Measurements from ENCODE around the gene NXPH1. TPM values are rescaled to one million over a fixed set of nuclear protein-coding genes. Genes with fewer than 3 reads are reported as not detected.

The NXPH1 gene
- total and polyA plus RNA-seq, 10 donors, result not detected

- H3K27me3 ChIP-seq (replicated peaks in 1 of 7), result peaks cover 3 to 91% (median 61%) of the 10 kb centered on the region in 7 donors
- no peak overlapping the region for H3K27ac ChIP-seq
- H3K4me3 ChIP-seq, result peak overlapping the region in 1 of 8 donors; percentile 45
- WGBS, 5 donors, result 8 to 10% (median 8%) methylated on average over 48 to 49 of the region's 49 CpGs
- TF ChIP-seq POLR2AphosphoS5 (IDR thresholded peaks at IDR 0.05), result no peak
- TF ChIP-seq CTCF (IDR thresholded peaks at IDR 0.05 in 8 of 11, conservative IDR thresholded peaks at IDR 0.05 in 3 of 11), result no peak
- no peak for TF ChIP-seq POLR2A (IDR thresholded peaks at IDR 0.05)
- peaks cover 0 to 23% (median 0%) of the 10 kb centered on the region in 8 donors for H3K9me3 ChIP-seq
- intact Hi-C loops (cut with DNase I; ENCODE audit: low total_unique reads), result no loop called here
- no peak for DNase-seq
- H3K4me1 ChIP-seq, result peaks cover 0 to 16% (median 5%) of the 10 kb centered on the region in 6 donors
- no peaks in the 10 kb centered on the region for H3K36me3 ChIP-seq
Observed at GRCh38 chr7:8443576-8444467, 10.4 kb downstream of the NXPH1 start.

GRCh38 chr7:8444468-8444769 lies 11.0 kb downstream of the NXPH1 start:
- intact Hi-C loops (cut with DNase I; ENCODE audit: low total_unique reads), result no loop called here

GRCh38 chr7:8453535-8453934 lies 20.1 kb downstream of the NXPH1 start:
- intact Hi-C loops (cut with DNase I; ENCODE audit: low total_unique reads), result no loop called here
- TF ChIP-seq POLR2A (IDR thresholded peaks at IDR 0.05) (no peak), POLR2AphosphoS5 (IDR thresholded peaks at IDR 0.05) (no peak), CTCF (IDR thresholded peaks at IDR 0.05 in 8 of 11, conservative IDR thresholded peaks at IDR 0.05 in 3 of 11) (no peak)
- DNase-seq, result no peak
- H3K4me3 ChIP-seq, result no peak overlapping the region
- H3K27ac ChIP-seq, result no peak overlapping the region
- no peaks in the 10 kb centered on the region for H3K4me1 ChIP-seq
- H3K27me3 ChIP-seq (replicated peaks in 1 of 7), result peaks cover 0 to 1% (median 0%) of the 10 kb centered on the region in 7 donors
- WGBS, 5 donors, result 52 to 72% (median 67%) methylated on average over 1 of the region's 1 CpG
- no peaks in the 10 kb centered on the region for H3K36me3 ChIP-seq
- peaks cover 0 to 8% (median 2%) of the 10 kb centered on the region in 8 donors for H3K9me3 ChIP-seq

More at GRCh38 chr7:8444468-8444769, 11.0 kb downstream of the NXPH1 start:
- H3K27ac ChIP-seq, result no peak overlapping the region
- no peak for TF ChIP-seq POLR2AphosphoS5 (IDR thresholded peaks at IDR 0.05)
- TF ChIP-seq POLR2A (IDR thresholded peaks at IDR 0.05), result no peak
- TF ChIP-seq CTCF (IDR thresholded peaks at IDR 0.05 in 8 of 11, conservative IDR thresholded peaks at IDR 0.05 in 3 of 11), result no peak
- peaks cover 0 to 23% (median 0%) of the 10 kb centered on the region in 8 donors for H3K9me3 ChIP-seq
- H3K27me3 ChIP-seq (replicated peaks in 1 of 7), result peaks cover 3 to 85% (median 55%) of the 10 kb centered on the region in 7 donors
- DNase-seq, result peak; percentile 39
- no peaks in the 10 kb centered on the region for H3K36me3 ChIP-seq
- no peak overlapping the region for H3K4me3 ChIP-seq
- 35 to 50% (median 44%) methylated on average over 7 of the region's 7 CpGs for WGBS, 5 donors
- peaks cover 0 to 16% (median 5%) of the 10 kb centered on the region in 6 donors for H3K4me1 ChIP-seq

- no peak for TF ChIP-seq CTCF (IDR thresholded peaks at IDR 0.05 in 8 of 11, conservative IDR thresholded peaks at IDR 0.05 in 3 of 11)
- no peak for TF ChIP-seq POLR2AphosphoS5 (IDR thresholded peaks at IDR 0.05)
- TF ChIP-seq POLR2A (IDR thresholded peaks at IDR 0.05), result no peak
- H3K9me3 ChIP-seq, result peaks cover 0 to 8% (median 2%) of the 10 kb centered on the region in 8 donors
- H3K27me3 ChIP-seq (replicated peaks in 1 of 7), result no peaks in the 10 kb centered on the region
- no peak overlapping the region for H3K27ac ChIP-seq
- H3K4me1 ChIP-seq, result no peaks in the 10 kb centered on the region
- intact Hi-C loops (cut with DNase I; ENCODE audit: low total_unique reads), result no loop called here
- no peaks in the 10 kb centered on the region for H3K36me3 ChIP-seq
- no peak for DNase-seq
- 24 to 55% (median 50%) methylated on average over 2 of the region's 2 CpGs for WGBS, 5 donors
- H3K4me3 ChIP-seq, result no peak overlapping the region
Observed at GRCh38 chr7:8455426-8455825, 22.0 kb downstream of the NXPH1 start.

Measured in spleen (tissue), 11 donors.